CD4-positive, alpha-beta memory T cell (primary cell): Measurements from ENCODE around the gene BCKDHB. TPM values are rescaled to one million over a fixed set of nuclear protein-coding genes. Genes with fewer than 3 reads are reported as not detected.

Source experiments
- CTCF ChIA-PET: fragments of 350-600 bp; sonication (Branson Sonifier 250); formaldehyde crosslinking; loops from one replicate; lab custom pipeline; 2021; ENCODE audit warnings: inconsistent platforms; ENCODE audit not compliant: partially characterized antibody; lab: Charles Lee
- POLR2A ChIA-PET: fragments of 350-600 bp; sonication (Branson Sonifier 250); formaldehyde crosslinking; loops from one replicate; lab custom pipeline; 2021; ENCODE audit not compliant: partially characterized antibody; lab: Charles Lee
- DNase-seq, 5 donors: peaks; one replicate each; pipeline versions ENCODE4 v3.0.0 to v3.0.0-alpha.2; 2020 to 2022; ENCODE audit warnings: mixed read lengths in 1 of 5
- H3K27ac ChIP-seq: one replicate; pipeline ENCODE4 v1.7.0; 2013; ENCODE audit warnings: low read depth, low read length
- H3K27me3 ChIP-seq: 2 replicates; pipeline ENCODE4 v1.7.0; 2013; ENCODE audit warnings: mild to moderate bottlenecking, low read length, moderate library complexity; ENCODE audit not compliant: insufficient read depth
- H3K36me3 ChIP-seq: 2 replicates; pipeline ENCODE4 v1.7.0; 2013; ENCODE audit warnings: mild to moderate bottlenecking, low read length, moderate library complexity; ENCODE audit not compliant: insufficient read depth
- H3K4me1 ChIP-seq: 2 replicates; pipeline ENCODE4 v1.7.0; 2013; ENCODE audit warnings: mild to moderate bottlenecking, low read length, moderate library complexity; ENCODE audit not compliant: insufficient read depth
- H3K4me3 ChIP-seq, 2 donors: one replicate each; pipeline ENCODE4 v1.7.0; 2013; ENCODE audit warnings: low read length in 2 of 2, mild to moderate bottlenecking in 1 of 2
- H3K9me3 ChIP-seq, 2 donors: one replicate each; pipeline ENCODE4 v1.7.0; 2013; ENCODE audit warnings: low read length in 2 of 2, control low read depth in 1 of 2; ENCODE audit not compliant: control insufficient read depth in 1 of 2
- H3K27ac Mint-ChIP-seq, 7 donors: one replicate each; pipeline ENCODE4 v1.8.0; 2020 to 2021; ENCODE audit warnings: mixed read lengths in 7 of 7, mild to moderate bottlenecking in 6 of 7, inconsistent platforms in 3 of 7, moderate library complexity in 3 of 7
- H3K27me3 Mint-ChIP-seq, 2 donors: one replicate each; pipeline ENCODE4 v1.8.0; 2020 to 2021; ENCODE audit warnings: mixed read lengths in 2 of 2
- H3K36me3 Mint-ChIP-seq, 2 donors: one replicate each; pipeline ENCODE4 v1.8.0; 2020 to 2021; ENCODE audit warnings: mixed read lengths in 2 of 2, inconsistent platforms in 1 of 2, mild to moderate bottlenecking in 1 of 2
- H3K4me1 Mint-ChIP-seq, 4 donors: one replicate each; pipeline ENCODE4 v1.8.0; 2020 to 2021; ENCODE audit warnings: mixed read lengths in 4 of 4, mild to moderate bottlenecking in 1 of 4
- H3K4me3 Mint-ChIP-seq, 8 donors: one replicate each; pipeline ENCODE4 v1.8.0; 2020 to 2021; ENCODE audit warnings: mixed read lengths in 8 of 8, mild to moderate bottlenecking in 7 of 8, moderate library complexity in 6 of 8, inconsistent platforms in 3 of 8
- H3K9me3 Mint-ChIP-seq, 8 donors: one replicate each; pipeline ENCODE4 v1.8.0; 2020 to 2021; ENCODE audit warnings: mixed read lengths in 8 of 8, mild to moderate bottlenecking in 5 of 8, inconsistent platforms in 3 of 8, moderate library complexity in 1 of 8
- intact Hi-C: fragments of 100-400 bp; cut with micrococcal nuclease; formaldehyde crosslinking; loops from one replicate; pipeline ENCODE4 v1.15.1; 2023
- polyA plus RNA-seq, 2 donors: library from polyadenylated mRNA; unstranded; fragments of 300-500 nt; fragmentation: Illumina TruSeq; gene quantifications; one replicate each; pipeline ENCODE4 v1.2.3, GENCODE V29; 2021
- total RNA-seq, 2 experiments: library from RNA; stranded (reverse); gene quantifications; one replicate each; pipeline ENCODE4 v1.2.3, GENCODE V29; 2021

The BCKDHB gene
- total and polyA plus RNA-seq, 4 experiments from 2014 or later = 11.8 to 28.7 (median 16.2) TPM

- no peak overlapping the region for H3K4me3 Mint-ChIP-seq
- Histone ChIP-seq H3K4me3 (no peak overlapping the region), H3K4me1 (no peaks in the 10 kb centered on the region), H3K27me3 (no peaks in the 10 kb centered on the region), H3K36me3 (no peaks in the 10 kb centered on the region), H3K9me3 (no peaks in the 10 kb centered on the region), H3K27ac (no peak overlapping the region)
- no peak overlapping the region for H3K27ac Mint-ChIP-seq
- H3K4me1 Mint-ChIP-seq = no peaks in the 10 kb centered on the region
- no peak for DNase-seq
- intact Hi-C loops = no loop called here
- ChIA-PET POLR2A (no interaction called here), CTCF (no interaction called here)
- H3K36me3 Mint-ChIP-seq = peaks cover 0 to 3% of the 10 kb centered on the region in 2 donors
- H3K9me3 Mint-ChIP-seq = peaks cover 0 to 11% (median 7%) of the 10 kb centered on the region in 8 donors
- no peaks in the 10 kb centered on the region for H3K27me3 Mint-ChIP-seq
Measured at GRCh38 chr6:80376411-80376810, 269.9 kb downstream of the BCKDHB start.

- no peak overlapping the region for H3K27ac Mint-ChIP-seq
- no peaks in the 10 kb centered on the region for H3K27me3 Mint-ChIP-seq
- peaks cover 0 to 8% of the 10 kb centered on the region in 2 donors for H3K36me3 Mint-ChIP-seq
- H3K4me3 ChIP-seq = no peak overlapping the region
- H3K4me1 Mint-ChIP-seq = no peaks in the 10 kb centered on the region
- no peaks in the 10 kb centered on the region for H3K36me3 ChIP-seq
- H3K9me3 ChIP-seq = no peaks in the 10 kb centered on the region
- no peak for DNase-seq
- H3K27ac ChIP-seq = no peak overlapping the region
- ChIA-PET CTCF (no interaction called here), POLR2A (no interaction called here)
- intact Hi-C loops = no loop called here
- no peaks in the 10 kb centered on the region for H3K4me1 ChIP-seq
- peaks cover 0 to 4% (median under 1%) of the 10 kb centered on the region in 8 donors for H3K9me3 Mint-ChIP-seq
- H3K4me3 Mint-ChIP-seq = no peak overlapping the region
- H3K27me3 ChIP-seq = no peaks in the 10 kb centered on the region
Measured at GRCh38 chr6:80380566-80380965, 274.1 kb downstream of the BCKDHB start.

GRCh38 chr6:80382811-80383210, 276.3 kb downstream of the BCKDHB start:
- intact Hi-C loops = no loop called here
- Mint-ChIP-seq H3K9me3 (peaks cover 0 to 4% (median 0%) of the 10 kb centered on the region in 8 donors), H3K27me3 (no peaks in the 10 kb centered on the region), H3K27ac (no peak overlapping the region), H3K36me3 (peaks cover 0 to 5% of the 10 kb centered on the region in 2 donors), H3K4me1 (no peaks in the 10 kb centered on the region), H3K4me3 (no peak overlapping the region)
- ChIA-PET POLR2A (no interaction called here), CTCF (no interaction called here)
- no peak overlapping the region for H3K4me3 ChIP-seq
- H3K27me3 ChIP-seq = no peaks in the 10 kb centered on the region
- H3K36me3 ChIP-seq = no peaks in the 10 kb centered on the region
- no peaks in the 10 kb centered on the region for H3K9me3 ChIP-seq
- no peak for DNase-seq
- H3K27ac ChIP-seq = no peak overlapping the region
- no peaks in the 10 kb centered on the region for H3K4me1 ChIP-seq

GRCh38 chr6:80388507-80388906, 282.0 kb downstream of the BCKDHB start:
- Mint-ChIP-seq H3K4me1 (no peaks in the 10 kb centered on the region), H3K36me3 (peaks cover 4 to 10% of the 10 kb centered on the region in 2 donors), H3K9me3 (peaks cover 0 to 4% (median under 1%) of the 10 kb centered on the region in 8 donors), H3K27ac (no peak overlapping the region), H3K27me3 (no peaks in the 10 kb centered on the region), H3K4me3 (no peak overlapping the region)
- H3K27me3 ChIP-seq = no peaks in the 10 kb centered on the region
- intact Hi-C loops = no loop called here
- no peaks in the 10 kb centered on the region for H3K36me3 ChIP-seq
- DNase-seq = no peak
- H3K9me3 ChIP-seq = no peaks in the 10 kb centered on the region
- no peaks in the 10 kb centered on the region for H3K4me1 ChIP-seq
- POLR2A ChIA-PET = no interaction called here
- no peak overlapping the region for H3K4me3 ChIP-seq
- H3K27ac ChIP-seq = no peak overlapping the region
- CTCF ChIA-PET = interaction anchor here (0.5 kb wide), 1 partner anchor 11 kb away, joined by 3 read pairs; no protein-coding TSS in a partner anchor

Other genes starting within 250 kb of the BCKDHB start
- gene ELOVL4, start 159.1 kb upstream of the BCKDHB start, total RNA-seq = 1 to 10 TPM; 2.7 to 3.0 TPM
- gene ELOVL4, start 159.1 kb upstream of the BCKDHB start, polyA plus RNA-seq = 1 to 10 TPM; 5.5 to 7.4 TPM
- gene TTK, start 102.0 kb upstream of the BCKDHB start, total RNA-seq = under 1 TPM; 0.61 to 0.87 TPM
- under 1 TPM in 1 of 2 donors, not detected in 1; 0.24 TPM for gene TTK, start 102.0 kb upstream of the BCKDHB start, polyA plus RNA-seq